ENCODE measurements around the gene STING1.
"Not testable (repeated sequence)": the region's sequence is repeated elsewhere in the genome, so short reads cannot be mapped to it uniquely, and the experiment has no call there.

DNA sequence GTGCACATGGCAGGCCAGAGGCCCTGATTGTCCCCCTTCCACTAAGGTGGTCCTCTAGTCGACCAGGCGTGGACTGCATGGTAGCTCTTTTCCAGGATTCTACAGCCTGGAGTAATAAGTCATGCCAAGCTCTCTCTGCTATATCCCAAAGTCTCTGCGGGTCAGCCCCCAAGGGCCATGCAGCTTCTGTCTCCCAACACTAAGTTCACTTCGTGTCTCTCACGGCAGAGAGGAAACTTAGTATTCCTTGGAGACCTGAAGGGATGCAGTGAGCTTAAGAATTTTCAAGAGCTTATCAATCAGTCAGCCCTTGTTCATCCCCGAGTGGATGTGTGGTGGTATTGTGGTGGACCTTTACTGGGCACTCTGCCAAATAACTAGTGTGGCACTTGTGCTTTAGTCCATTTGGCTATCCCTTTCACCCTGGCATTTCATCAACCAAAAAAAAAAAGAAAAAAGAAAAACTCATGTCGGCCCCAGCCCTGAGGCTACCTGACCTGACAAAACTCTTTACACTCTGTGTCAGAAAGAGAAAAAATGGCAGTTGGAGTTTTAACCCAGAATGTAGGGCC, 45.4 kb upstream of the STING1 start:
- not testable (repeated sequence) for TF ChIP-seq POLR2A (IDR thresholded peaks at IDR 0.05; ENCODE audit: low read length); GATA1 (IDR thresholded peaks at IDR 0.05; ENCODE audit: low read depth, low read length)

Data from erythroblast (primary cell).